ENCODE measurements around the gene TRIM44. TPM values are rescaled to one million over a fixed set of nuclear protein-coding genes. Genes with fewer than 3 reads are reported as not detected.
"Not testable (repeated sequence)": the region's sequence is repeated elsewhere in the genome, so short reads cannot be mapped to it uniquely, and the experiment has no call there.

TRIM44 gene
- polyA plus RNA-seq, 2 donors: 3.1 to 6.2 TPM

- H3K27ac ChIP-seq (ENCODE audit: low read depth in 2 of 2, low read length in 1 of 2): peak overlapping the region; percentile 86 to 95
- H3K4me3 ChIP-seq (ENCODE audit: low read depth in 1 of 2, low read length in 2 of 2): peak overlapping the region; percentile 76 to 95
- no peaks in the 10 kb centered on the region for H3K9me3 ChIP-seq (ENCODE audit: control insufficient read depth in 2 of 2, insufficient read depth in 1 of 2, low read depth in 1 of 2, low read length in 1 of 2)
- H3K27me3 ChIP-seq (ENCODE audit: control insufficient read depth in 1 of 2, insufficient read depth in 2 of 2, low read length in 2 of 2): no peaks in the 10 kb centered on the region
- no peaks in the 10 kb centered on the region for H3K36me3 ChIP-seq (ENCODE audit: control insufficient read depth in 2 of 2, insufficient read depth in 2 of 2, low read length in 1 of 2)
- WGBS, 2 donors: 83 to 89% methylated on average over 10 of the region's 10 CpGs
- H3K4me1 ChIP-seq (ENCODE audit: control insufficient read depth in 2 of 2, insufficient read depth in 2 of 2, low read length in 1 of 2): peaks cover 4 to 7% of the 10 kb centered on the region in 2 donors
Measured at GRCh38 chr11:35663408-35663702, 780 bp downstream of the TRIM44 start.

GRCh38 chr11:35664977-35665441 is 2.4 kb downstream of the TRIM44 start:
- Histone ChIP-seq H3K27ac (ENCODE audit: low read depth in 2 of 2, low read length in 1 of 2) (no peak overlapping the region), H3K4me1 (ENCODE audit: control insufficient read depth in 2 of 2, insufficient read depth in 2 of 2, low read length in 1 of 2) (peaks cover 4 to 7% of the 10 kb centered on the region in 2 donors), H3K9me3 (ENCODE audit: control insufficient read depth in 2 of 2, insufficient read depth in 1 of 2, low read depth in 1 of 2, low read length in 1 of 2) (no peaks in the 10 kb centered on the region), H3K27me3 (ENCODE audit: control insufficient read depth in 1 of 2, insufficient read depth in 2 of 2, low read length in 2 of 2) (no peaks in the 10 kb centered on the region), H3K36me3 (ENCODE audit: control insufficient read depth in 2 of 2, insufficient read depth in 2 of 2, low read length in 1 of 2) (no peaks in the 10 kb centered on the region), H3K4me3 (ENCODE audit: low read depth in 1 of 2, low read length in 2 of 2) (no peak overlapping the region)
- 95 to 96% methylated on average over 5 of the region's 5 CpGs for WGBS, 2 donors

- H3K4me1 ChIP-seq (ENCODE audit: control insufficient read depth in 2 of 2, insufficient read depth in 2 of 2, low read length in 1 of 2): peaks cover 4 to 7% of the 10 kb centered on the region in 2 donors
- H3K27me3 ChIP-seq (ENCODE audit: control insufficient read depth in 1 of 2, insufficient read depth in 2 of 2, low read length in 2 of 2): no peaks in the 10 kb centered on the region
- H3K9me3 ChIP-seq (ENCODE audit: control insufficient read depth in 2 of 2, insufficient read depth in 1 of 2, low read depth in 1 of 2, low read length in 1 of 2): no peaks in the 10 kb centered on the region
- 93 to 98% methylated on average over 1 of the region's 1 CpG for WGBS, 2 donors
- no peak overlapping the region for H3K27ac ChIP-seq (ENCODE audit: low read depth in 2 of 2, low read length in 1 of 2)
- no peak overlapping the region for H3K4me3 ChIP-seq (ENCODE audit: low read depth in 1 of 2, low read length in 2 of 2)
- H3K36me3 ChIP-seq (ENCODE audit: control insufficient read depth in 2 of 2, insufficient read depth in 2 of 2, low read length in 1 of 2): no peaks in the 10 kb centered on the region
Measured at GRCh38 chr11:35667257-35667656, 4.7 kb downstream of the TRIM44 start.

- not testable (repeated sequence) for H3K9me3 ChIP-seq (ENCODE audit: control insufficient read depth in 2 of 2, insufficient read depth in 1 of 2, low read depth in 1 of 2, low read length in 1 of 2); H3K27ac ChIP-seq (ENCODE audit: low read depth in 2 of 2, low read length in 1 of 2); H3K4me1 ChIP-seq (ENCODE audit: control insufficient read depth in 2 of 2, insufficient read depth in 2 of 2, low read length in 1 of 2); H3K27me3 ChIP-seq (ENCODE audit: control insufficient read depth in 1 of 2, insufficient read depth in 2 of 2, low read length in 2 of 2); H3K4me3 ChIP-seq (ENCODE audit: low read depth in 1 of 2, low read length in 2 of 2); H3K36me3 ChIP-seq (ENCODE audit: control insufficient read depth in 2 of 2, insufficient read depth in 2 of 2, low read length in 1 of 2)
- WGBS, 2 donors: 98 to 99% methylated on average over 3 of the region's 3 CpGs
Measured at GRCh38 chr11:35668350-35668749, 5.8 kb downstream of the TRIM44 start.

- H3K4me1 ChIP-seq (ENCODE audit: control insufficient read depth in 2 of 2, insufficient read depth in 2 of 2, low read length in 1 of 2): no peaks in the 10 kb centered on the region
- H3K9me3 ChIP-seq (ENCODE audit: control insufficient read depth in 2 of 2, insufficient read depth in 1 of 2, low read depth in 1 of 2, low read length in 1 of 2): no peaks in the 10 kb centered on the region
- H3K27ac ChIP-seq (ENCODE audit: low read depth in 2 of 2, low read length in 1 of 2): no peak overlapping the region
- no peak overlapping the region for H3K4me3 ChIP-seq (ENCODE audit: low read depth in 1 of 2, low read length in 2 of 2)
- no peaks in the 10 kb centered on the region for H3K36me3 ChIP-seq (ENCODE audit: control insufficient read depth in 2 of 2, insufficient read depth in 2 of 2, low read length in 1 of 2)
- 93 to 94% methylated on average over 3 of the region's 3 CpGs for WGBS, 2 donors
- H3K27me3 ChIP-seq (ENCODE audit: control insufficient read depth in 1 of 2, insufficient read depth in 2 of 2, low read length in 2 of 2): no peaks in the 10 kb centered on the region
Measured at GRCh38 chr11:35671396-35672127, 9.0 kb downstream of the TRIM44 start.

- WGBS, 2 donors: 78 to 82% methylated on average over 3 of the region's 3 CpGs
- Histone ChIP-seq H3K27ac (ENCODE audit: low read depth in 2 of 2, low read length in 1 of 2) (no peak overlapping the region), H3K4me3 (ENCODE audit: low read depth in 1 of 2, low read length in 2 of 2) (no peak overlapping the region), H3K4me1 (ENCODE audit: control insufficient read depth in 2 of 2, insufficient read depth in 2 of 2, low read length in 1 of 2) (no peaks in the 10 kb centered on the region), H3K27me3 (ENCODE audit: control insufficient read depth in 1 of 2, insufficient read depth in 2 of 2, low read length in 2 of 2) (no peaks in the 10 kb centered on the region), H3K9me3 (ENCODE audit: control insufficient read depth in 2 of 2, insufficient read depth in 1 of 2, low read depth in 1 of 2, low read length in 1 of 2) (no peaks in the 10 kb centered on the region), H3K36me3 (ENCODE audit: control insufficient read depth in 2 of 2, insufficient read depth in 2 of 2, low read length in 1 of 2) (no peaks in the 10 kb centered on the region)
Measured at GRCh38 chr11:35672608-35673007, 10.0 kb downstream of the TRIM44 start.

GRCh38 chr11:35675901-35676610 is 13.5 kb downstream of the TRIM44 start:
- H3K27ac ChIP-seq (ENCODE audit: low read depth in 2 of 2, low read length in 1 of 2): no peak overlapping the region
- no peak overlapping the region for H3K4me3 ChIP-seq (ENCODE audit: low read depth in 1 of 2, low read length in 2 of 2)
- H3K27me3 ChIP-seq (ENCODE audit: control insufficient read depth in 1 of 2, insufficient read depth in 2 of 2, low read length in 2 of 2): no peaks in the 10 kb centered on the region
- H3K36me3 ChIP-seq (ENCODE audit: control insufficient read depth in 2 of 2, insufficient read depth in 2 of 2, low read length in 1 of 2): no peaks in the 10 kb centered on the region
- H3K4me1 ChIP-seq (ENCODE audit: control insufficient read depth in 2 of 2, insufficient read depth in 2 of 2, low read length in 1 of 2): no peaks in the 10 kb centered on the region
- WGBS, 2 donors: 75 to 94% methylated on average over 1 of the region's 1 CpG
- H3K9me3 ChIP-seq (ENCODE audit: control insufficient read depth in 2 of 2, insufficient read depth in 1 of 2, low read depth in 1 of 2, low read length in 1 of 2): no peaks in the 10 kb centered on the region

GRCh38 chr11:35676611-35676965 is 14.0 kb downstream of the TRIM44 start:
- H3K4me1 ChIP-seq (ENCODE audit: control insufficient read depth in 2 of 2, insufficient read depth in 2 of 2, low read length in 1 of 2): no peaks in the 10 kb centered on the region
- no peaks in the 10 kb centered on the region for H3K27me3 ChIP-seq (ENCODE audit: control insufficient read depth in 1 of 2, insufficient read depth in 2 of 2, low read length in 2 of 2)
- no peak overlapping the region for H3K27ac ChIP-seq (ENCODE audit: low read depth in 2 of 2, low read length in 1 of 2)
- H3K9me3 ChIP-seq (ENCODE audit: control insufficient read depth in 2 of 2, insufficient read depth in 1 of 2, low read depth in 1 of 2, low read length in 1 of 2): no peaks in the 10 kb centered on the region
- WGBS, 2 donors: 49 to 51% methylated on average over 1 of the region's 1 CpG
- H3K36me3 ChIP-seq (ENCODE audit: control insufficient read depth in 2 of 2, insufficient read depth in 2 of 2, low read length in 1 of 2): no peaks in the 10 kb centered on the region
- no peak overlapping the region for H3K4me3 ChIP-seq (ENCODE audit: low read depth in 1 of 2, low read length in 2 of 2)

GRCh38 chr11:35677904-35678303 is 15.3 kb downstream of the TRIM44 start:
- H3K36me3 ChIP-seq (ENCODE audit: control insufficient read depth in 2 of 2, insufficient read depth in 2 of 2, low read length in 1 of 2): no peaks in the 10 kb centered on the region
- no peaks in the 10 kb centered on the region for H3K4me1 ChIP-seq (ENCODE audit: control insufficient read depth in 2 of 2, insufficient read depth in 2 of 2, low read length in 1 of 2)
- WGBS, 2 donors: 99 to 100% methylated on average over 1 of the region's 1 CpG
- no peak overlapping the region for H3K4me3 ChIP-seq (ENCODE audit: low read depth in 1 of 2, low read length in 2 of 2)
- H3K9me3 ChIP-seq (ENCODE audit: control insufficient read depth in 2 of 2, insufficient read depth in 1 of 2, low read depth in 1 of 2, low read length in 1 of 2): no peaks in the 10 kb centered on the region
- H3K27ac ChIP-seq (ENCODE audit: low read depth in 2 of 2, low read length in 1 of 2): no peak overlapping the region
- no peaks in the 10 kb centered on the region for H3K27me3 ChIP-seq (ENCODE audit: control insufficient read depth in 1 of 2, insufficient read depth in 2 of 2, low read length in 2 of 2)

GRCh38 chr11:35678471-35678870 is 15.9 kb downstream of the TRIM44 start:
- no peaks in the 10 kb centered on the region for H3K4me1 ChIP-seq (ENCODE audit: control insufficient read depth in 2 of 2, insufficient read depth in 2 of 2, low read length in 1 of 2)
- H3K36me3 ChIP-seq (ENCODE audit: control insufficient read depth in 2 of 2, insufficient read depth in 2 of 2, low read length in 1 of 2): no peaks in the 10 kb centered on the region
- no peak overlapping the region for H3K27ac ChIP-seq (ENCODE audit: low read depth in 2 of 2, low read length in 1 of 2)
- H3K4me3 ChIP-seq (ENCODE audit: low read depth in 1 of 2, low read length in 2 of 2): no peak overlapping the region
- H3K27me3 ChIP-seq (ENCODE audit: control insufficient read depth in 1 of 2, insufficient read depth in 2 of 2, low read length in 2 of 2): no peaks in the 10 kb centered on the region
- no peaks in the 10 kb centered on the region for H3K9me3 ChIP-seq (ENCODE audit: control insufficient read depth in 2 of 2, insufficient read depth in 1 of 2, low read depth in 1 of 2, low read length in 1 of 2)
- 94 to 100% methylated on average over 3 to 4 of the region's 4 CpGs for WGBS, 2 donors
